Colonic mucosa (tissue), 4 donors: Measurements from ENCODE around the gene KCNH2. TPM values are rescaled to one million over a fixed set of nuclear protein-coding genes. Genes with fewer than 3 reads are reported as not detected.

Source experiments
- DNase-seq: peaks from one replicate; pipeline ENCODE4 v3.0.0-alpha.2; 2020
- H3K27ac ChIP-seq: fragments of 200-600 bp; one replicate; pipeline ENCODE4 v1.8.0; 2021
- H3K27me3 ChIP-seq: fragments of 200-600 bp; one replicate; pipeline ENCODE4 v1.8.0; 2021
- H3K36me3 ChIP-seq: fragments of 200-600 bp; one replicate; pipeline ENCODE4 v1.8.0; 2021
- H3K4me1 ChIP-seq: fragments of 200-600 bp; one replicate; pipeline ENCODE4 v1.8.0; 2021; ENCODE audit warnings: mild to moderate bottlenecking
- H3K4me3 ChIP-seq: fragments of 200-600 bp; one replicate; pipeline ENCODE4 v1.8.0; 2021
- H3K9ac ChIP-seq, 2 donors: one replicate each; pipeline ENCODE4 v1.7.0; 2013; ENCODE audit warnings: control low read depth in 2 of 2, low read depth in 2 of 2, low read length in 2 of 2
- H3K9me3 ChIP-seq: fragments of 200-600 bp; one replicate; pipeline ENCODE4 v1.8.0; 2021
- CTCF ChIP-seq: fragments of 200-600 bp; IDR thresholded peaks from one replicate; pipeline ENCODE4 v1.8.0; 2022; ENCODE audit warnings: antibody characterized with exemption, mild to moderate bottlenecking
- intact Hi-C: fragments of 100-400 bp; cut with DNase I; formaldehyde crosslinking; loops from one replicate; pipeline ENCODE4 v1.14.1; 2022
- total RNA-seq, 2 donors: library from RNA; stranded (reverse); fragmentation: NEBNext Ultra II Directional in 1 of 2; extraction: Animal tissue kit (Norgen Biotek cat#: 25700) in 1 of 2; gene quantifications; one replicate each; pipeline ENCODE4 v1.2.1, GENCODE V29; 2021
- donor health status: healthy.
- donor health status: DM: no; HTN: no; CAD: no.
- donor health status: DM: no; HTN: no; CAD: no.

Gene KCNH2
- total RNA-seq, 2 donors from 2014 or later, result 3.3 to 8.8 TPM

GRCh38 chr7:150958062-150958552 is 20.0 kb downstream of the KCNH2 start:
- no peaks in the 10 kb centered on the region for H3K36me3 ChIP-seq
- no peak overlapping the region for H3K27ac ChIP-seq
- no peak for TF ChIP-seq CTCF
- no peaks in the 10 kb centered on the region for H3K9me3 ChIP-seq
- DNase-seq, result no peak
- H3K9ac ChIP-seq, result no peak overlapping the region
- no peaks in the 10 kb centered on the region for H3K4me1 ChIP-seq
- H3K27me3 ChIP-seq, result no peaks in the 10 kb centered on the region
- H3K4me3 ChIP-seq, result no peak overlapping the region
- intact Hi-C loops, result no loop called here

- Histone ChIP-seq H3K27me3 (no peaks in the 10 kb centered on the region), H3K9me3 (no peaks in the 10 kb centered on the region), H3K4me3 (no peak overlapping the region), H3K4me1 (no peaks in the 10 kb centered on the region), H3K27ac (no peak overlapping the region), H3K9ac (no peak overlapping the region), H3K36me3 (no peaks in the 10 kb centered on the region)
- no peak for DNase-seq
- no peak for TF ChIP-seq CTCF
- intact Hi-C loops, result no loop called here
Measured at GRCh38 chr7:150957133-150958020, 20.7 kb downstream of the KCNH2 start.

- Histone ChIP-seq H3K9ac (no peak overlapping the region), H3K4me1 (no peaks in the 10 kb centered on the region), H3K4me3 (no peak overlapping the region), H3K9me3 (no peaks in the 10 kb centered on the region), H3K36me3 (no peaks in the 10 kb centered on the region), H3K27me3 (no peaks in the 10 kb centered on the region), H3K27ac (no peak overlapping the region)
- intact Hi-C loops, result no loop called here
- TF ChIP-seq CTCF, result no peak
- DNase-seq, result no peak
Measured at GRCh38 chr7:150956395-150957132, 21.6 kb downstream of the KCNH2 start.

GRCh38 chr7:150955519-150956394 is 22.4 kb downstream of the KCNH2 start:
- DNase-seq, result peak; percentile 51
- intact Hi-C loops, result no loop called here
- Histone ChIP-seq H3K4me1 (no peaks in the 10 kb centered on the region), H3K4me3 (peak overlapping the region; percentile 18), H3K36me3 (no peaks in the 10 kb centered on the region), H3K27ac (no peak overlapping the region), H3K27me3 (no peaks in the 10 kb centered on the region), H3K9ac (peak overlapping the region in 1 of 2 donors; percentile 43), H3K9me3 (no peaks in the 10 kb centered on the region)
- TF ChIP-seq CTCF, result no peak

DNA sequence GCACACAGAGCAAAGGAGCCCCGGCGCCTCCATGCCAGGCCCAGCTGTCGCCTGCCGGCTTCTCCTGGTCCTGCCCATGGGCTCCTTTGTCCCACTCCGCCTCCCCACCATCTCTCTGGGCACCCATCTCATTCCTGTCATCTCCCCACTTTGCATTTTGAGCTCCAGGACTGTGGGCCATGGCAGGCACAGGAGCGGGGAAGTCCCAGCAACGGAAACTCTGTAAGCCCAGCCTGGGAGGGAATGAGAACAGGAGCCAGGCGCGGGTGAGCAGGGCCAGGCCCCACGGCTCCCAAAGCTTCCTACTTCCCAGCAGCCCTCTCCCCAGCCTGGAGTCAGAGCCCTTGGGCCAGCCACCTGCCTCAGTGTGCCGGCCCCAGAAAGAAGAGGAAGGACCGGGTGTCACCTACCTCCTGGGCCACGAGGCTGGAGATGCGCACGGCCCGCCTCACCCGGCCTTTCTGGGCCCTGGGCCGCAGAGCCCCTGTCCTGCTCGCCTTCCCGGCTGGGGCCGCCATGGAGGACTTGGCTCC is 23.1 kb downstream of the KCNH2 start:
- no peaks in the 10 kb centered on the region for H3K27me3 ChIP-seq
- no peak for TF ChIP-seq CTCF

More for the DNA sequence above, 23.1 kb downstream of the KCNH2 start:
- peak overlapping the region in 1 of 2 donors; percentile 43 for H3K9ac ChIP-seq
- H3K27ac ChIP-seq, result no peak overlapping the region
- H3K9me3 ChIP-seq, result no peaks in the 10 kb centered on the region
- DNase-seq, result no peak
- H3K4me3 ChIP-seq, result peak overlapping the region; percentile 18
- intact Hi-C loops, result no loop called here
- H3K36me3 ChIP-seq, result no peaks in the 10 kb centered on the region
- no peaks in the 10 kb centered on the region for H3K4me1 ChIP-seq
